Caco-2 (cell line): ENCODE results near the gene PDZD7. TPM values are rescaled to one million over a fixed set of nuclear protein-coding genes. Genes with fewer than 3 reads are reported as not detected.

Source experiments
- BruUV-seq: library from RNA; stranded (reverse); fragments of 400-500 nt; replicated peaks from 2 replicates; lab custom pipeline; 2021; lab: Mats Ljungman, UMichigan
- CTCF ChIA-PET: fragments of 300-600 bp; sonication (Branson Sonifier 250); formaldehyde crosslinking; loops from one replicate; lab custom pipeline; 2022; ENCODE audit warnings: antibody characterized with exemption; lab: Charles Lee
- POLR2A ChIA-PET: fragments of 300-600 bp; sonication (Branson Sonifier 250); formaldehyde crosslinking; loops from one replicate; lab custom pipeline; 2022; ENCODE audit warnings: antibody characterized with exemption; lab: Charles Lee
- DNase-seq, 2 experiments: peaks; one replicate each; pipeline versions ENCODE4 v3.0.0 to v3.0.0-alpha.2; 2020 to 2022
- H3K27me3 ChIP-seq: replicated peaks from 2 replicates; pipeline ENCODE4 v1.6.0; 2011; ENCODE audit warnings: low read length; ENCODE audit not compliant: control insufficient read depth, insufficient read depth
- H3K36me3 ChIP-seq: 2 replicates; pipeline ENCODE4 v1.5.1; 2011; ENCODE audit warnings: low read length; ENCODE audit not compliant: control insufficient read depth, insufficient read depth
- H3K4me1 ChIP-seq: fragments of 250-450 bp; sonication (Bioruptor Pico); 2 replicates; pipeline ENCODE4 v1.5.1; 2020; ENCODE audit warnings: mild to moderate bottlenecking
- H3K4me3 ChIP-seq: 2 replicates; pipeline ENCODE4 v1.5.1; 2011; ENCODE audit warnings: low read depth, mild to moderate bottlenecking, control low read depth, low read length
- H3K9me3 ChIP-seq: fragments of 250-450 bp; sonication (Bioruptor Pico); 2 replicates; pipeline ENCODE4 v1.5.1; 2020; ENCODE audit warnings: mild to moderate bottlenecking, moderate library complexity
- H3K27ac Mint-ChIP-seq: one replicate; pipeline ENCODE4 v1.8.0; 2022; ENCODE audit warnings: mixed read lengths; ENCODE audit not compliant: unreplicated experiment
- H3K27me3 Mint-ChIP-seq: one replicate; pipeline ENCODE4 v1.8.0; 2022; ENCODE audit warnings: mixed read lengths; ENCODE audit not compliant: insufficient read depth, unreplicated experiment
- H3K36me3 Mint-ChIP-seq: one replicate; pipeline ENCODE4 v1.8.0; 2022; ENCODE audit warnings: mild to moderate bottlenecking, mixed read lengths; ENCODE audit not compliant: insufficient read depth, unreplicated experiment
- H3K4me1 Mint-ChIP-seq: one replicate; pipeline ENCODE4 v1.8.0; 2022; ENCODE audit warnings: low read depth, mixed read lengths; ENCODE audit not compliant: unreplicated experiment
- H3K4me3 Mint-ChIP-seq: one replicate; pipeline ENCODE4 v1.8.0; 2022; ENCODE audit warnings: mild to moderate bottlenecking, moderate library complexity, mixed read lengths; ENCODE audit not compliant: unreplicated experiment
- H3K9me3 Mint-ChIP-seq: one replicate; pipeline ENCODE4 v1.8.0; 2022; ENCODE audit warnings: mixed read lengths; ENCODE audit not compliant: unreplicated experiment
- CTCF ChIP-seq, 2 experiments: fragments of 200-600 bp in 1 of 2; IDR thresholded peaks; 1 replicate in 1 of 2; 2 replicates in 1 of 2; pipeline versions ENCODE4 v1.5.1 to v1.8.0; 2011 to 2022; ENCODE audit warnings: antibody characterized with exemption in 1 of 2, control low read depth in 1 of 2, inconsistent platforms in 1 of 2, low read depth in 1 of 2, low read length in 1 of 2, mild to moderate bottlenecking in 1 of 2, moderate library complexity in 1 of 2; ENCODE audit not compliant: insufficient read depth in 1 of 2, severe bottlenecking in 1 of 2, unreplicated experiment in 1 of 2
- intact Hi-C: fragments of 100-400 bp; cut with micrococcal nuclease; formaldehyde crosslinking; loops from one replicate; pipeline ENCODE4 v1.10.0; 2022; ENCODE audit not compliant: unreplicated experiment
- total RNA-seq: library from RNA; stranded (reverse); gene quantifications from 2 replicates; pipeline ENCODE4 v1.2.3, GENCODE V29; 2022

Gene PDZD7
- total RNA-seq, 1 experiment from 2014 or later = 1.5 TPM

GRCh38 chr10:101050208-101051069, 19.5 kb upstream of the PDZD7 start:
- ChIA-PET CTCF (interaction anchor here (0.6 to 1.8 kb wide), 9 partner anchors 9 to 111 kb away, joined by 3 to 10 read pairs (median 5); partner anchors contain the start of genes KAZALD1, PDZD7 and SFXN3), POLR2A (interaction anchor here (1.6 kb wide), 1 partner anchor 10 kb away, joined by 8 read pairs; no protein-coding TSS in a partner anchor)
- no peaks in the 10 kb centered on the region for H3K9me3 Mint-ChIP-seq
- H3K27me3 ChIP-seq = no peaks in the 10 kb centered on the region
- no peak overlapping the region for H3K27ac Mint-ChIP-seq
- H3K4me3 Mint-ChIP-seq = no peak overlapping the region
- intact Hi-C loops = no loop called here
- H3K27me3 Mint-ChIP-seq = no peaks in the 10 kb centered on the region
- H3K4me1 ChIP-seq = no peaks in the 10 kb centered on the region
- BruUV-seq = no TSS peak
- no peaks in the 10 kb centered on the region for H3K9me3 ChIP-seq
- peaks cover 6% of the 10 kb centered on the region for H3K4me1 Mint-ChIP-seq
- peak in 1 of 2 experiments; percentile 62 for DNase-seq
- no peak overlapping the region for H3K4me3 ChIP-seq
- peak; percentile 33 to 71 for TF ChIP-seq CTCF (IDR thresholded peaks at IDR 0.05; ENCODE audit: insufficient read depth in 1 of 2, low read depth in 1 of 2, low read length in 1 of 2, severe bottlenecking in 1 of 2, unreplicated experiment in 1 of 2)
- H3K36me3 ChIP-seq = peaks cover 1% of the 10 kb centered on the region; the same call in 1 of the 2 replicates
- no peaks in the 10 kb centered on the region for H3K36me3 Mint-ChIP-seq

GRCh38 chr10:101047961-101048892, 17.3 kb upstream of the PDZD7 start:
- Mint-ChIP-seq H3K36me3 (no peaks in the 10 kb centered on the region), H3K27me3 (no peaks in the 10 kb centered on the region), H3K9me3 (no peaks in the 10 kb centered on the region), H3K4me1 (peaks cover 7% of the 10 kb centered on the region), H3K27ac (no peak overlapping the region), H3K4me3 (no peak overlapping the region)
- DNase-seq = no peak
- BruUV-seq = no TSS peak
- H3K36me3 ChIP-seq = no peaks in the 10 kb centered on the region
- peaks cover 8% of the 10 kb centered on the region for H3K4me1 ChIP-seq
- no peaks in the 10 kb centered on the region for H3K9me3 ChIP-seq
- no peak for TF ChIP-seq CTCF (IDR thresholded peaks at IDR 0.05; ENCODE audit: insufficient read depth in 1 of 2, low read depth in 1 of 2, low read length in 1 of 2, severe bottlenecking in 1 of 2, unreplicated experiment in 1 of 2)
- intact Hi-C loops = no loop called here
- ChIA-PET POLR2A (no interaction called here), CTCF (interaction anchor here (0.6 to 1.3 kb wide), 3 partner anchors 12 to 89 kb away, joined by 3 read pairs; no protein-coding TSS in a partner anchor)
- no peak overlapping the region for H3K4me3 ChIP-seq
- no peaks in the 10 kb centered on the region for H3K27me3 ChIP-seq

- H3K27ac Mint-ChIP-seq = no peak overlapping the region
- no peaks in the 10 kb centered on the region for H3K9me3 Mint-ChIP-seq
- H3K27me3 ChIP-seq = no peaks in the 10 kb centered on the region
- H3K4me3 ChIP-seq = no peak overlapping the region
- H3K27me3 Mint-ChIP-seq = no peaks in the 10 kb centered on the region
- BruUV-seq = no TSS peak
- ChIA-PET POLR2A (interaction anchor here (1.2 kb wide), 1 partner anchor 16 kb away, joined by 3 read pairs; the partner anchor contains the start of genes PDZD7 and SFXN3), CTCF (interaction anchor here (0.6 to 1.3 kb wide), 2 partner anchors 13 to 77 kb away, joined by 3 read pairs; no protein-coding TSS in a partner anchor)
- peaks cover 11% of the 10 kb centered on the region for H3K4me1 ChIP-seq
- DNase-seq = no peak
- no peak overlapping the region for H3K4me3 Mint-ChIP-seq
- no peak for TF ChIP-seq CTCF (IDR thresholded peaks at IDR 0.05; ENCODE audit: insufficient read depth in 1 of 2, low read depth in 1 of 2, low read length in 1 of 2, severe bottlenecking in 1 of 2, unreplicated experiment in 1 of 2)
- no peaks in the 10 kb centered on the region for H3K36me3 ChIP-seq
- H3K36me3 Mint-ChIP-seq = no peaks in the 10 kb centered on the region
- H3K9me3 ChIP-seq = no peaks in the 10 kb centered on the region
- H3K4me1 Mint-ChIP-seq = peaks cover 11% of the 10 kb centered on the region
- intact Hi-C loops = no loop called here
Observed at GRCh38 chr10:101047268-101047667, 16.3 kb upstream of the PDZD7 start.
